NCI-H510A treated with DMSO at 0.1 percent for 48 hours (cell line): ENCODE measurements around the gene TMEM154.

Experiments
- DNase-seq: peaks from one replicate; lab custom pipeline; 2025; lab: John Stamatoyannopoulos, UW

Gene TMEM154

GRCh38 chr4:152696764-152697261 lies 17.0 kb upstream of the TMEM154 start:
- no peak for DNase-seq

- DNase-seq: no peak
These were observed 14.1 kb upstream of the TMEM154 start for GRCh38 chr4:152693871-152694270.

- DNase-seq: peak; percentile 49
These were observed 12.0 kb upstream of the TMEM154 start for GRCh38 chr4:152691761-152692160.

- DNase-seq: peak; percentile 28
These were observed 11.2 kb upstream of the TMEM154 start for GRCh38 chr4:152690706-152691651.

- no peak for DNase-seq
These were observed 10.1 kb upstream of the TMEM154 start for GRCh38 chr4:152689615-152690501.

- DNase-seq: no peak
These were observed 8.3 kb upstream of the TMEM154 start for GRCh38 chr4:152687974-152688599.

GRCh38 chr4:152686452-152687013 lies 6.7 kb upstream of the TMEM154 start:
- DNase-seq: no peak

- no peak for DNase-seq
These were observed 4.8 kb upstream of the TMEM154 start for GRCh38 chr4:152684587-152684986.

- no peak for DNase-seq
These were observed 4.2 kb upstream of the TMEM154 start for GRCh38 chr4:152684007-152684406.

- no peak for DNase-seq
These were observed 2.5 kb upstream of the TMEM154 start for GRCh38 chr4:152682143-152682941.

- no peak for DNase-seq
These were observed 1.3 kb upstream of the TMEM154 start for GRCh38 chr4:152680988-152681603.

- DNase-seq: peak; percentile 28
These were observed 956 bp downstream of the TMEM154 start for GRCh38 chr4:152678841-152679240.

GRCh38 chr4:152677117-152677516 lies 2.7 kb downstream of the TMEM154 start:
- no peak for DNase-seq

- no peak for DNase-seq
These were observed 3.5 kb downstream of the TMEM154 start for GRCh38 chr4:152676052-152676854.

- DNase-seq: no peak
These were observed 5.4 kb downstream of the TMEM154 start for GRCh38 chr4:152674359-152674758.

- no peak for DNase-seq
These were observed 6.3 kb downstream of the TMEM154 start for GRCh38 chr4:152673489-152673888.

GRCh38 chr4:152672206-152673092 lies 7.3 kb downstream of the TMEM154 start:
- DNase-seq: no peak

- DNase-seq: no peak
These were observed 11.3 kb downstream of the TMEM154 start for GRCh38 chr4:152668338-152668964.
